NCI-H345 treated with DMSO at 0.1 percent for 48 hours (cell line): ENCODE measurements around the gene EIF4E1B.
A peak's percentile ranks its signal among the peaks of the same experiment; 100 is the strongest.

Experiments
- DNase-seq: peaks from one replicate; lab custom pipeline; 2025; ENCODE audit not compliant: unreplicated experiment; lab: John Stamatoyannopoulos, UW

EIF4E1B gene

DNA sequence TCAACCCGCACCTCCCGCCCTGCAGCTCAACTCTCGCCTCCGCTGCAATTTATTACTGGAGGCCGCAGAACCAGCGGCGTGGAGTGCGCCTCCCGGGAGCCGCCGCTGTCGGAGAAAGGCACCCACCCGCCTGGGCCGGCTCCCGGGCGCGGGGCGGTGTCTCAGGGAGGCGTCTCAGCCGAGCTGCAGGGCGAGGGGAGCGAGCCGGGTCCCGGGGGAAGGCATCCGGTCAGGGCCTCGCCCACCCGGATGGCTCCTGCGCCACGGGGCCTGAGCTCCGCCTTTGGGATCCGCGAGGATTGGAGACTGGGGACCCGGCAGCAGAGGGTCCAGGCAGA lies 49.7 kb downstream of the EIF4E1B start:
- DNase-seq = no peak

DNA sequence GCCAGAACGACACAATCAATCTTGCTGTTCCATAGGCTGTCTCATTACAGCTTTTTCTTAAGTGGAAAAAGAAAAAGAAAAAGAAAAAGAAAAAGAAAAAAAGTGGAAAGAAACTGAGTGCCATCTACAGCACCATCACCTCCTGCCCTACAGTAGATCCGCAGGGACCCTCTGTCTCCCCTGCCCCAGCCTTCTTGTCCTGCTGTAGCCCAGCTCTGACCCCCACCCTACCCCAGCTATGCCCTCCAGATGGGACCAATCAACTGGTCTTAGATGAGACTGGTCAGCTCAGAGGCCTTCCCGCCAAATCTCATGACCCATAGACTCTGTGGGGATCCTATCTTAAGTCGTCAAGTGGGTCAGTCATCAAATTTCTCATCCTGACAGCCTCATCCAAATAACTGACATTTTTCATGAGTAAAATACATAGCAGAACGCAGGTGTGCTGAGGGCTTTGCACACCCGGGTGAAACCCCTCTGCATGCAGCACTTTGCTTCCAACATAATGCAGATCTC lies 51.6 kb downstream of the EIF4E1B start:
- DNase-seq = no peak

DNA sequence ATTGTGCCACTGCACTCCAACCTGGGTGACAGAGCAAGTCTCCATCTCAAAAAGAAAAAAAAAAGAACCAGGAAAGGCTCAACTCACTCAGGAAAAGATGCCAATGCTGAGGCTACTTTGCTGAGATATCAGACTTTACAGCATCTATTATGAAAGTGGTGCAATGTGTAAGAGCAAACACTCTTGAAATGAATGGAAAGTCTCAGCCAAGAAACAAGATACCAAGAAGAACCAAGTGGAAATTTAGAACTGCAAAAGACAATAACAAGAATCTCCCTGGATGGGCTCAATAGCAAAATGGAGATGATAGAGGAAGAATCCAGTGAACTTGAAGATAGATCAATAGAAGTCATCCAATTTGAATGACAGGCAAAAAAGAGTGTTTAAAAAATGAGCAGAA lies 54.5 kb downstream of the EIF4E1B start:
- DNase-seq = no peak

DNA sequence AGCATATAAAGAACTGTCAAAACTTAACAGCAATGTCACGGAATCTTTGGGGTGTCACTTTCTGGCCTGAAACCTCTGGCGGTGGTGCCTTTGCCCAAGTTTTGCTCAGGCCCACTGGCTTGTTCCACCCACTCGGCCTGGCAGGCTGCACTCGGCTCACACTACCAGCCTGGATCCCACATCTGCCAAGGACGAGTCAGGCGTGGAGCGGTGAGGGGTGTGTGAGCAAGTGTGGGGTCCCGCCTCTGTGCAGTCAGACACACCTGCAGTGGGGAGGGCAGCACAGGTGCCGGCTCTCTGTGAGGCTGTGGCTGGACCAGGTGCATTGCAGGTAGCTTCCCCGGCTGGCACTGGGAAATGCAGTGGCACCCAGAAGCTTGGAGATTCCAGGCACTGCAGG lies 56.8 kb downstream of the EIF4E1B start:
- DNase-seq = no peak

DNA sequence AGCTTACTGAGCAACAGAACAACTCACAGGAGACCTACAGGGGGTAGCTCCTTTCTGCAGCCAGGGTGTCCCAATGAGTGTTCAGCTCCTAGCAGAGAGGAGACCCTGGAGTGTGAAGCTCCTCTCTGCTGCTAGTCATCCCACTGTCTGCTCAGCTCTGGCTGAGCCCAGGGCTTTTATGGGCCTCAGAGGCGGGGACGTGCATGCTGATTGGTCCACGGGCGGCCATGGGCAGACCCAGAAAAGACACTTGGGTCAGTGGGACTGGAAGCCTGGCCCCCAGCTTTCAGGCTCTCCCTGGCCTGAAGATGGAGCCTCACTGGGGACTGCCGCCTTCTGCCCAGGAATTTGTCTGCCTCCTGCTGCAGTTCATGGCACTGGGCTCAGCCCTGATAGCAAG lies 57.4 kb downstream of the EIF4E1B start:
- no peak for DNase-seq

- DNase-seq = no peak
Measured at GRCh38 chr5:176690911-176691310, 60.4 kb downstream of the EIF4E1B start.

- DNase-seq = no peak
Measured at GRCh38 chr5:176691524-176691923, 61.0 kb downstream of the EIF4E1B start.

GRCh38 chr5:176692326-176692725 lies 61.9 kb downstream of the EIF4E1B start:
- no peak for DNase-seq

DNA sequence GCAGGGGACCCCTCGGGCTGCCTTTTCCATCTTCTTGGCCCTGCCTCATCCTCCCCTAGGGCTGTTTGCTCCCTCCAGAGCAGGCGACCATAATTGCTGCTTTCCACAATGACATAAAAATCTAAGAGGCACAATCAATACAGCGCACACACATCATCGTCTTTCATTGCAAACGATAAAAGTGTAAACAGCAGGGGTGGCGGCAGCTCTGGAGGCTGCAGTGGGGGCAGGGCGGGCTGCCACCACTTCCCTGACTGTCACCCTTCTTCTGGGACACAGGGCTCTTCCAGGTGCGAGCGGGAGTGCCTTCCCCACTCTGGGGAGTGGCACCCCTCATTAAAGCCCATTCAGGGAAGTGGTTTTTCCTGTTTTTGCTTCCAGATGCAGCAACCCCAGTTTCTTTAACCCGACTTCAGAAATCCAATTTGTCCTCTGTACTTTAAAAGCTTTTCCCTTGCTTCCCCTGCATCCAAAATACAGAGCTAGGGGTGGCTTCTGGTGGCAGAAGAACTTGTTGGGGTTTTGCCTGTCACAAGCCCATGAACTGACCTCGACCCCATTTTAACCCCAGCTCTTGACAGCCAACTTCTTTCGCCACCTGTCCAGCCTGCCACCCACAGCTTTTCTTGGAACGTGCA lies 62.5 kb downstream of the EIF4E1B start:
- peak; percentile 81 for DNase-seq

DNA sequence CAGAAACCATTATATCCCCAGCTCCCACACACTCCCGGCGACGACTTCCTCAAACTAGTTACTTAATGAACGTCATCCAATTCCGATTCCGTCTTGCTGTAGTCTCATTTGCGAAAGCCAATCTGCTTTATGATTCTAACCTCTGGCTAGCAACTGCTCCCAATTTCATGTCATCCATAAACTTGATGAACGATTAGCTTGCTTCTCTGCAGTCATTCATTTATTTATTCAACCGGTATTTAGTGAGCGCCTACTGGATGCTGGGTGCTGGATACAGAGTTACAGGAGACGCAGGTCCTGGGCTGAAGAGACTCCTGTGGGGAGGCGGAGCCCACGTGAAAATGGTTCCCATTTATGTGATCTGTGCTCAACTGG lies 63.0 kb downstream of the EIF4E1B start:
- DNase-seq = no peak

- no peak for DNase-seq
Measured at GRCh38 chr5:176694146-176694545, 63.7 kb downstream of the EIF4E1B start.

GRCh38 chr5:176694631-176695030 lies 64.2 kb downstream of the EIF4E1B start:
- DNase-seq = no peak

- no peak for DNase-seq
Measured at GRCh38 chr5:176695073-176695472, 64.6 kb downstream of the EIF4E1B start.
